GM23338 (cell line): ENCODE data around the gene EZR.

Experiments used
- CREB1 ChIP-seq: fragments of 250-450 bp; sonication (Bioruptor Pico); IDR thresholded peaks from 2 replicates; pipeline ENCODE4 v1.5.0; 2020; ENCODE audit warnings: low read depth, mild to moderate bottlenecking, moderate library complexity
- EZH2 ChIP-seq: fragments of 200-600 bp; sonication (generic); IDR thresholded peaks from one replicate; pipeline ENCODE4 v1.8.0; 2017; ENCODE audit warnings: antibody characterized with exemption, mild to moderate bottlenecking, low read depth; ENCODE audit not compliant: unreplicated experiment
- EZH2phosphoT487 ChIP-seq: fragments of 200-600 bp; sonication (generic); IDR thresholded peaks from one replicate; pipeline ENCODE4 v1.8.1; 2018; ENCODE audit warnings: antibody characterized with exemption; ENCODE audit not compliant: unreplicated experiment
- JUNB ChIP-seq: IDR thresholded peaks from one replicate; pipeline ENCODE4 v1.6.1; 2016; ENCODE audit warnings: antibody characterized with exemption; ENCODE audit not compliant: unreplicated experiment
- NANOG ChIP-seq: IDR thresholded peaks from 2 replicates; pipeline ENCODE4 v1.6.1; 2016; ENCODE audit warnings: antibody characterized with exemption, borderline replicate concordance
- POLR2AphosphoS5 ChIP-seq: IDR thresholded peaks from 2 replicates; pipeline ENCODE4 v1.6.1; 2016; ENCODE audit warnings: antibody characterized with exemption, low read depth
- STAT1 ChIP-seq: IDR thresholded peaks from one replicate; pipeline ENCODE4 v1.6.1; 2016; ENCODE audit warnings: antibody characterized with exemption; ENCODE audit not compliant: unreplicated experiment
- ZNF114 ChIP-seq: fragments of 250-450 bp; sonication (Bioruptor Pico); IDR thresholded peaks from 2 replicates; pipeline ENCODE4 v1.5.0; 2020; ENCODE audit warnings: mild to moderate bottlenecking, moderate library complexity
- ZNF331 ChIP-seq: fragments of 250-450 bp; sonication (Bioruptor Pico); IDR thresholded peaks from 2 replicates; pipeline ENCODE4 v1.5.0; 2020; ENCODE audit warnings: low read depth, mild to moderate bottlenecking, moderate library complexity
- TF ChIP-seq, protein P1 (sequence below), 2 experiments: fragments of 200-600 bp in 1 of 2; sonication (generic) in 1 of 2; conservative IDR thresholded peaks; 2 replicates each; pipeline versions ENCODE4 v1.5.1 to v1.6.1; 2016 to 2017; ENCODE audit warnings: antibody characterized with exemption in 2 of 2, low read depth in 2 of 2, mild to moderate bottlenecking in 2 of 2, moderate library complexity in 1 of 2
- TF ChIP-seq, protein P2 (sequence below): IDR thresholded peaks from one replicate; pipeline ENCODE4 v1.6.1; 2018; ENCODE audit warnings: antibody characterized with exemption; ENCODE audit not compliant: unreplicated experiment
- TF ChIP-seq, protein P3 (sequence below): fragments of 250-450 bp; sonication (Bioruptor Pico); IDR thresholded peaks from 2 replicates; pipeline ENCODE4 v1.5.0; 2020; ENCODE audit warnings: mild to moderate bottlenecking, moderate library complexity
- TF ChIP-seq, protein P4 (sequence below): IDR thresholded peaks from 2 replicates; pipeline ENCODE4 v1.6.1; 2016; ENCODE audit warnings: antibody characterized with exemption

DNA sequence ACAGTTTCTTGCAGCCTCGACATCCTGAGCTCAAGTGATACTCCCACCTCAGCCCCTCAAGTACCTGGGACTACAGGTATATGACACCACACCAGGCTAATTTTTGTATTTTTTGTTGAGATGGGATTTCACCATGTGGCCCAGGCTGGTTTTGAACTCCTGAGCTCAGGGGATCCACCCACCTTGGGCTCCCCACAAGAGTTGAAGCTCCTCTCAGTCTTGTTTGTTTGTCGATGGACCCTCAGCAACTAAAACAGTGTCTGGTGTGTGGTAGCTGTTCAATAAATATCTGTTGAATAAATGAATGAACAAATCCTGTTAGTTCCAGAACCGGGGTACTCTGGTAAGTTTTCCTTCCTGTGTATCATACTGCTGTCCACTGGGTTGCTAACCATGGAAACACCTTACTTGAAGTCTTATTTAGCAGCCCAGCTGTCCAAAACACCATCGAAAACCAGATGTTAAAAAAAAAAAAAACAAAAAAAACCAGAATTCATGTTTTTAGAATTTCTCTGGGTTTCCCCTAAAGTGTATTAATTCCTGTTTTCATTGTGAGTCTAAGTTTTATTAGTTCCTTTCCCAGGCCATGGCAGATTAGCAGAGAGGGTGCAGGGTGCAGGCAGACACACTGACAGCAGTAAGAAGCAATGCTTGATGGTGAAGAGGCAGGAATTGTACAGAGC is 7.8 kb upstream of the EZR start:
- TF ChIP-seq, protein P1, sequence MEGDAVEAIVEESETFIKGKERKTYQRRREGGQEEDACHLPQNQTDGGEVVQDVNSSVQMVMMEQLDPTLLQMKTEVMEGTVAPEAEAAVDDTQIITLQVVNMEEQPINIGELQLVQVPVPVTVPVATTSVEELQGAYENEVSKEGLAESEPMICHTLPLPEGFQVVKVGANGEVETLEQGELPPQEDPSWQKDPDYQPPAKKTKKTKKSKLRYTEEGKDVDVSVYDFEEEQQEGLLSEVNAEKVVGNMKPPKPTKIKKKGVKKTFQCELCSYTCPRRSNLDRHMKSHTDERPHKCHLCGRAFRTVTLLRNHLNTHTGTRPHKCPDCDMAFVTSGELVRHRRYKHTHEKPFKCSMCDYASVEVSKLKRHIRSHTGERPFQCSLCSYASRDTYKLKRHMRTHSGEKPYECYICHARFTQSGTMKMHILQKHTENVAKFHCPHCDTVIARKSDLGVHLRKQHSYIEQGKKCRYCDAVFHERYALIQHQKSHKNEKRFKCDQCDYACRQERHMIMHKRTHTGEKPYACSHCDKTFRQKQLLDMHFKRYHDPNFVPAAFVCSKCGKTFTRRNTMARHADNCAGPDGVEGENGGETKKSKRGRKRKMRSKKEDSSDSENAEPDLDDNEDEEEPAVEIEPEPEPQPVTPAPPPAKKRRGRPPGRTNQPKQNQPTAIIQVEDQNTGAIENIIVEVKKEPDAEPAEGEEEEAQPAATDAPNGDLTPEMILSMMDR (conservative IDR thresholded peaks at IDR 0.05; ENCODE audit: low read depth in 2 of 2): no peak
- TF ChIP-seq POLR2AphosphoS5 (no peak), EZH2 (no peak), EZH2phosphoT487 (no peak), CREB1 (CRISPR knock-in tag) (no peak), ZNF331 (no peak), STAT1 (no peak), JUNB (no peak), ZNF114 (CRISPR knock-in tag) (no peak), NANOG (no peak)
- TF ChIP-seq, protein P2, sequence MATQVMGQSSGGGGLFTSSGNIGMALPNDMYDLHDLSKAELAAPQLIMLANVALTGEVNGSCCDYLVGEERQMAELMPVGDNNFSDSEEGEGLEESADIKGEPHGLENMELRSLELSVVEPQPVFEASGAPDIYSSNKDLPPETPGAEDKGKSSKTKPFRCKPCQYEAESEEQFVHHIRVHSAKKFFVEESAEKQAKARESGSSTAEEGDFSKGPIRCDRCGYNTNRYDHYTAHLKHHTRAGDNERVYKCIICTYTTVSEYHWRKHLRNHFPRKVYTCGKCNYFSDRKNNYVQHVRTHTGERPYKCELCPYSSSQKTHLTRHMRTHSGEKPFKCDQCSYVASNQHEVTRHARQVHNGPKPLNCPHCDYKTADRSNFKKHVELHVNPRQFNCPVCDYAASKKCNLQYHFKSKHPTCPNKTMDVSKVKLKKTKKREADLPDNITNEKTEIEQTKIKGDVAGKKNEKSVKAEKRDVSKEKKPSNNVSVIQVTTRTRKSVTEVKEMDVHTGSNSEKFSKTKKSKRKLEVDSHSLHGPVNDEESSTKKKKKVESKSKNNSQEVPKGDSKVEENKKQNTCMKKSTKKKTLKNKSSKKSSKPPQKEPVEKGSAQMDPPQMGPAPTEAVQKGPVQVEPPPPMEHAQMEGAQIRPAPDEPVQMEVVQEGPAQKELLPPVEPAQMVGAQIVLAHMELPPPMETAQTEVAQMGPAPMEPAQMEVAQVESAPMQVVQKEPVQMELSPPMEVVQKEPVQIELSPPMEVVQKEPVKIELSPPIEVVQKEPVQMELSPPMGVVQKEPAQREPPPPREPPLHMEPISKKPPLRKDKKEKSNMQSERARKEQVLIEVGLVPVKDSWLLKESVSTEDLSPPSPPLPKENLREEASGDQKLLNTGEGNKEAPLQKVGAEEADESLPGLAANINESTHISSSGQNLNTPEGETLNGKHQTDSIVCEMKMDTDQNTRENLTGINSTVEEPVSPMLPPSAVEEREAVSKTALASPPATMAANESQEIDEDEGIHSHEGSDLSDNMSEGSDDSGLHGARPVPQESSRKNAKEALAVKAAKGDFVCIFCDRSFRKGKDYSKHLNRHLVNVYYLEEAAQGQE: no peak
- TF ChIP-seq, protein P3, sequence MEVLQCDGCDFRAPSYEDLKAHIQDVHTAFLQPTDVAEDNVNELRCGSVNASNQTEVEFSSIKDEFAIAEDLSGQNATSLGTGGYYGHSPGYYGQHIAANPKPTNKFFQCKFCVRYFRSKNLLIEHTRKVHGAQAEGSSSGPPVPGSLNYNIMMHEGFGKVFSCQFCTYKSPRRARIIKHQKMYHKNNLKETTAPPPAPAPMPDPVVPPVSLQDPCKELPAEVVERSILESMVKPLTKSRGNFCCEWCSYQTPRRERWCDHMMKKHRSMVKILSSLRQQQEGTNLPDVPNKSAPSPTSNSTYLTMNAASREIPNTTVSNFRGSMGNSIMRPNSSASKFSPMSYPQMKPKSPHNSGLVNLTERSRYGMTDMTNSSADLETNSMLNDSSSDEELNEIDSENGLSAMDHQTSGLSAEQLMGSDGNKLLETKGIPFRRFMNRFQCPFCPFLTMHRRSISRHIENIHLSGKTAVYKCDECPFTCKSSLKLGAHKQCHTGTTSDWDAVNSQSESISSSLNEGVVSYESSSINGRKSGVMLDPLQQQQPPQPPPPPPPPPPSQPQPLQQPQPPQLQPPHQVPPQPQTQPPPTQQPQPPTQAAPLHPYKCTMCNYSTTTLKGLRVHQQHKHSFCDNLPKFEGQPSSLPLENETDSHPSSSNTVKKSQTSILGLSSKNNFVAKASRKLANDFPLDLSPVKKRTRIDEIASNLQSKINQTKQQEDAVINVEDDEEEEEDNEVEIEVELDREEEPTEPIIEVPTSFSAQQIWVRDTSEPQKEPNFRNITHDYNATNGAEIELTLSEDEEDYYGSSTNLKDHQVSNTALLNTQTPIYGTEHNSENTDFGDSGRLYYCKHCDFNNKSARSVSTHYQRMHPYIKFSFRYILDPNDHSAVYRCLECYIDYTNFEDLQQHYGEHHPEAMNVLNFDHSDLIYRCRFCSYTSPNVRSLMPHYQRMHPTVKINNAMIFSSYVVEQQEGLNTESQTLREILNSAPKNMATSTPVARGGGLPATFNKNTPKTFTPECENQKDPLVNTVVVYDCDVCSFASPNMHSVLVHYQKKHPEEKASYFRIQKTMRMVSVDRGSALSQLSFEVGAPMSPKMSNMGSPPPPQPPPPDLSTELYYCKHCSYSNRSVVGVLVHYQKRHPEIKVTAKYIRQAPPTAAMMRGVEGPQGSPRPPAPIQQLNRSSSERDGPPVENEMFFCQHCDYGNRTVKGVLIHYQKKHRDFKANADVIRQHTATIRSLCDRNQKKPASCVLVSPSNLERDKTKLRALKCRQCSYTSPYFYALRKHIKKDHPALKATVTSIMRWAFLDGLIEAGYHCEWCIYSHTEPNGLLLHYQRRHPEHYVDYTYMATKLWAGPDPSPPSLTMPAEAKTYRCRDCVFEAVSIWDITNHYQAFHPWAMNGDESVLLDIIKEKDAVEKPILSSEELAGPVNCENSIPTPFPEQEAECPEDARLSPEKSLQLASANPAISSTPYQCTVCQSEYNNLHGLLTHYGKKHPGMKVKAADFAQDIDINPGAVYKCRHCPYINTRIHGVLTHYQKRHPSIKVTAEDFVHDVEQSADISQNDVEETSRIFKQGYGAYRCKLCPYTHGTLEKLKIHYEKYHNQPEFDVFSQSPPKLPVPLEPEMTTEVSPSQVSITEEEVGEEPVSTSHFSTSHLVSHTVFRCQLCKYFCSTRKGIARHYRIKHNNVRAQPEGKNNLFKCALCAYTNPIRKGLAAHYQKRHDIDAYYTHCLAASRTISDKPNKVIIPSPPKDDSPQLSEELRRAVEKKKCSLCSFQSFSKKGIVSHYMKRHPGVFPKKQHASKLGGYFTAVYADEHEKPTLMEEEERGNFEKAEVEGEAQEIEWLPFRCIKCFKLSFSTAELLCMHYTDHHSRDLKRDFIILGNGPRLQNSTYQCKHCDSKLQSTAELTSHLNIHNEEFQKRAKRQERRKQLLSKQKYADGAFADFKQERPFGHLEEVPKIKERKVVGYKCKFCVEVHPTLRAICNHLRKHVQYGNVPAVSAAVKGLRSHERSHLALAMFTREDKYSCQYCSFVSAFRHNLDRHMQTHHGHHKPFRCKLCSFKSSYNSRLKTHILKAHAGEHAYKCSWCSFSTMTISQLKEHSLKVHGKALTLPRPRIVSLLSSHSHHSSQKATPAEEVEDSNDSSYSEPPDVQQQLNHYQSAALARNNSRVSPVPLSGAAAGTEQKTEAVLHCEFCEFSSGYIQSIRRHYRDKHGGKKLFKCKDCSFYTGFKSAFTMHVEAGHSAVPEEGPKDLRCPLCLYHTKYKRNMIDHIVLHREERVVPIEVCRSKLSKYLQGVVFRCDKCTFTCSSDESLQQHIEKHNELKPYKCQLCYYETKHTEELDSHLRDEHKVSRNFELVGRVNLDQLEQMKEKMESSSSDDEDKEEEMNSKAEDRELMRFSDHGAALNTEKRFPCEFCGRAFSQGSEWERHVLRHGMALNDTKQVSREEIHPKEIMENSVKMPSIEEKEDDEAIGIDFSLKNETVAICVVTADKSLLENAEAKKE (CRISPR knock-in tag): no peak
- TF ChIP-seq, protein P4, sequence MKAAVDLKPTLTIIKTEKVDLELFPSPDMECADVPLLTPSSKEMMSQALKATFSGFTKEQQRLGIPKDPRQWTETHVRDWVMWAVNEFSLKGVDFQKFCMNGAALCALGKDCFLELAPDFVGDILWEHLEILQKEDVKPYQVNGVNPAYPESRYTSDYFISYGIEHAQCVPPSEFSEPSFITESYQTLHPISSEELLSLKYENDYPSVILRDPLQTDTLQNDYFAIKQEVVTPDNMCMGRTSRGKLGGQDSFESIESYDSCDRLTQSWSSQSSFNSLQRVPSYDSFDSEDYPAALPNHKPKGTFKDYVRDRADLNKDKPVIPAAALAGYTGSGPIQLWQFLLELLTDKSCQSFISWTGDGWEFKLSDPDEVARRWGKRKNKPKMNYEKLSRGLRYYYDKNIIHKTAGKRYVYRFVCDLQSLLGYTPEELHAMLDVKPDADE: no peak
